ENCODE data around the gene CYP27A1.

GRCh38 chr2:218819093-218819492, 37.1 kb downstream of the CYP27A1 start:
- TF ChIP-seq SP1 (IDR thresholded peaks at IDR 0.05) (no peak), FOXK2 (IDR thresholded peaks at IDR 0.05) (no peak), ELF4 (IDR thresholded peaks at IDR 0.05) (no peak)

All from HEK293T (cell line).